Astrocyte (in vitro differentiated cells and primary cell): ENCODE results near the gene DGKI. TPM values are rescaled to one million over a fixed set of nuclear protein-coding genes. Genes with fewer than 3 reads are reported as not detected.

ENCODE experiments used
- DNase-seq: peaks from one replicate; pipeline ENCODE4 v3.0.0-alpha.2; 2010; ENCODE audit warnings: low read depth
- FAIRE-seq: peaks from 2 replicates; lab custom pipeline; 2011; peaks lifted over from hg19 to GRCh38; lab: Jason Lieb, UNC
- H2AFZ ChIP-seq: 2 replicates; pipeline ENCODE4 v1.6.0; 2012; ENCODE audit warnings: low read depth, low read length, inconsistent platforms
- H3K27ac ChIP-seq: 2 replicates; pipeline ENCODE4 v1.5.1; 2011; ENCODE audit warnings: low read depth, low read length, inconsistent platforms
- H3K27me3 ChIP-seq: 2 replicates; pipeline ENCODE4 v1.6.0; 2011; ENCODE audit warnings: low read length, inconsistent platforms; ENCODE audit not compliant: insufficient read depth
- H3K36me3 ChIP-seq: 2 replicates; pipeline ENCODE4 v1.5.1; 2011; ENCODE audit warnings: low read length, inconsistent platforms; ENCODE audit not compliant: insufficient read depth
- H3K4me1 ChIP-seq: 2 replicates; pipeline ENCODE4 v1.5.1; 2011; ENCODE audit warnings: low read length, inconsistent platforms; ENCODE audit not compliant: insufficient read depth
- H3K4me2 ChIP-seq: 2 replicates; pipeline ENCODE4 v1.6.0; 2012; ENCODE audit warnings: low read length, inconsistent platforms
- H3K4me3 ChIP-seq: 2 replicates; pipeline ENCODE4 v1.5.1; 2011; ENCODE audit warnings: low read depth, mild to moderate bottlenecking, low read length, inconsistent platforms; ENCODE audit not compliant: insufficient read depth
- H3K79me2 ChIP-seq: 2 replicates; pipeline ENCODE4 v1.6.0; 2012; ENCODE audit warnings: mild to moderate bottlenecking, low read length, inconsistent platforms; ENCODE audit not compliant: insufficient read depth
- H3K9ac ChIP-seq: 2 replicates; pipeline ENCODE4 v1.6.0; 2012; ENCODE audit warnings: mild to moderate bottlenecking, low read length, inconsistent platforms
- H3K9me3 ChIP-seq: 2 replicates; pipeline ENCODE4 v1.5.1; 2012; ENCODE audit warnings: low read depth, mild to moderate bottlenecking, low read length, inconsistent platforms; ENCODE audit not compliant: insufficient read depth
- H4K20me1 ChIP-seq: 2 replicates; pipeline ENCODE4 v1.6.0; 2012; ENCODE audit warnings: low read length, inconsistent platforms; ENCODE audit not compliant: insufficient read depth
- H3K27ac Mint-ChIP-seq: one replicate; pipeline ENCODE4 v1.8.0; 2021; ENCODE audit warnings: mild to moderate bottlenecking, mixed read lengths; ENCODE audit not compliant: unreplicated experiment
- H3K27me3 Mint-ChIP-seq: one replicate; pipeline ENCODE4 v1.8.0; 2021; ENCODE audit warnings: low read depth, mixed read lengths; ENCODE audit not compliant: unreplicated experiment
- H3K36me3 Mint-ChIP-seq: one replicate; pipeline ENCODE4 v1.8.0; 2021; ENCODE audit warnings: low read depth, mixed read lengths; ENCODE audit not compliant: unreplicated experiment
- H3K4me1 Mint-ChIP-seq: one replicate; pipeline ENCODE4 v1.8.0; 2021; ENCODE audit warnings: low read depth, mixed read lengths; ENCODE audit not compliant: unreplicated experiment
- H3K4me3 Mint-ChIP-seq: one replicate; pipeline ENCODE4 v1.8.0; 2021; ENCODE audit warnings: mild to moderate bottlenecking, moderate library complexity, mixed read lengths; ENCODE audit not compliant: unreplicated experiment
- H3K9me3 Mint-ChIP-seq: one replicate; pipeline ENCODE4 v1.8.0; 2021; ENCODE audit warnings: mild to moderate bottlenecking, mixed read lengths; ENCODE audit not compliant: unreplicated experiment
- CTCF ChIP-seq: IDR thresholded peaks from 2 replicates; pipeline ENCODE4 v1.5.1; 2011; ENCODE audit warnings: low read depth, mild to moderate bottlenecking, inconsistent platforms, low read length, moderate library complexity; ENCODE audit not compliant: insufficient read depth
- EZH2 ChIP-seq: IDR thresholded peaks from 2 replicates; pipeline ENCODE4 v1.6.1; 2012; ENCODE audit warnings: mild to moderate bottlenecking, low read length, inconsistent platforms; ENCODE audit not compliant: insufficient read depth
- total RNA-seq: library from RNA; stranded (reverse); gene quantifications from 2 replicates; pipeline ENCODE4 v1.2.1, GENCODE V29; 2021

DGKI gene
- total RNA-seq, 1 donor from 2014 or later: 6.3 TPM

DNA sequence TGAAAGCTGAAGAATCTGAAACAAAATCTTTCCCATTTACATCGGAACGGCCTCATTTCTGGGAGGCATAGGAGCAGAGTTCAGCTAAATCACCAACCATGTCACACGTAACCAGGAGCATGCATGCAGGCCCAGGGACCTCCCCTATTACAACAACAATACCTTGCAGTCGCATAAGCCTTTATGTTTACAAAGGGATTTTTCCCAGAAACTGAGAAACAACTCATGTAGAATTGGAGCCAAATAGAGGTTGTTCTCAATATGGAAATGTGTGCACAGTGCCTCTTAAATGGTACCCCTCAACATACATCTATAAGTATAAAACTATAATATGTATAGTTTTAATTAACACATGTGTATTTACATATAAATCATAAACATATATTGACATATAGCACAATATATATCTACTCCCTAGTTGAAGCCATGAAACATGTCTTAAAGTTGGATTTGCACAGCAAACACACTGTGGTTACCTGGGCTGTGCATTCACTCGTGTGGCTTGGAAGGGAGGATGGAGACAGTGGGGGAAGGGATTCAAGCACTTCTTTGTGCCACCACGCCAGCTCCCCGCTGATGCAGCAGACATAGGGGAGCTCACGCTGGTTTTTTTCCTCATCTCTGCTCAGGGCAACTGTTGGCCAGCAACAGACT lies 35.0 kb upstream of the DGKI start:
- H2AFZ ChIP-seq: no peak overlapping the region
- Mint-ChIP-seq H3K4me1 (peaks cover 66% of the 10 kb centered on the region), H3K27me3 (no peaks in the 10 kb centered on the region), H3K36me3 (peaks cover 47% of the 10 kb centered on the region), H3K4me3 (peak overlapping the region; percentile 15), H3K27ac (peak overlapping the region; percentile 95), H3K9me3 (no peaks in the 10 kb centered on the region)
- TF ChIP-seq CTCF: no peak
- no peak for TF ChIP-seq EZH2
- no peak for DNase-seq
- peaks cover 60% of the 10 kb centered on the region for H3K4me1 ChIP-seq
- H3K36me3 ChIP-seq: peaks cover 50% of the 10 kb centered on the region
- peak overlapping the region; percentile 29 for H3K9ac ChIP-seq
- peak overlapping the region; percentile 94 for H3K27ac ChIP-seq
- H4K20me1 ChIP-seq: no peaks in the 10 kb centered on the region
- FAIRE-seq: no peak
- no peaks in the 10 kb centered on the region for H3K79me2 ChIP-seq
- H3K4me3 ChIP-seq: no peak overlapping the region
- no peaks in the 10 kb centered on the region for H3K9me3 ChIP-seq
- H3K4me2 ChIP-seq: peak overlapping the region; percentile 40
- H3K27me3 ChIP-seq: no peaks in the 10 kb centered on the region

DNA sequence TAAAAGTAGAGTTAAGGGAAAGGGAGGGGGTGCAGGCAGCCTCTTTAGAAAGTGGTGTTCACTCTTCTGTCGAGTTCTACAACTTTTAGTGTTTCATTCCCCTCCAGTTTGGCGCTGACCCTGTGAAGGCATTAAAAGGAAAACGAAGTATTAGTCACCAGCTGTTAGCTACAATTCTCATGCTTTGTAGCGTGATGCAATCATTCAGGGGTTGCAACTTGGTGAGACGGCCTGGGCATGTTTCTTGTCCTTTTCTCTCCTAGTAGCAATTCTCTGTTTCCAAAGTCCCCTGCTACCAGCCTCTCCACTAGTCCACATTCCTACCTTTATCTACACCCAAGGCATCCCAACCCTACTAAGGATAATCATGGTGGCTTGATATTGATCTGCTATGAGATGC lies 33.7 kb upstream of the DGKI start:
- peaks cover 58% of the 10 kb centered on the region for H3K36me3 ChIP-seq

More for the DNA sequence above, 33.7 kb upstream of the DGKI start:
- FAIRE-seq (peak; percentile 90), DNase-seq (peak; percentile 91)
- H4K20me1 ChIP-seq: no peaks in the 10 kb centered on the region
- H3K4me1 ChIP-seq: peaks cover 59% of the 10 kb centered on the region
- H3K4me3 Mint-ChIP-seq: peak overlapping the region; percentile 31
- no peaks in the 10 kb centered on the region for H3K79me2 ChIP-seq
- H3K27me3 ChIP-seq: no peaks in the 10 kb centered on the region
- peak overlapping the region; percentile 72 for H3K9ac ChIP-seq
- H3K9me3 ChIP-seq: no peaks in the 10 kb centered on the region
- peaks cover 56% of the 10 kb centered on the region for H3K4me1 Mint-ChIP-seq
- no peaks in the 10 kb centered on the region for H3K27me3 Mint-ChIP-seq
- peak overlapping the region; percentile 54 for H3K4me2 ChIP-seq
- H3K27ac Mint-ChIP-seq: peak overlapping the region; percentile 98
- H2AFZ ChIP-seq: no peak overlapping the region
- H3K9me3 Mint-ChIP-seq: no peaks in the 10 kb centered on the region
- no peak overlapping the region for H3K4me3 ChIP-seq
- peak overlapping the region; percentile 94 for H3K27ac ChIP-seq
- peaks cover 49% of the 10 kb centered on the region for H3K36me3 Mint-ChIP-seq
- TF ChIP-seq CTCF (no peak), EZH2 (no peak)
